Caco-2 (cell line): ENCODE measurements around the gene UNKL. TPM values are rescaled to one million over a fixed set of nuclear protein-coding genes. Genes with fewer than 3 reads are reported as not detected.

Experiments
- BruUV-seq: library from RNA; stranded (reverse); fragments of 400-500 nt; replicated peaks from 2 replicates; lab custom pipeline; 2021; lab: Mats Ljungman, UMichigan
- CTCF ChIA-PET: fragments of 300-600 bp; sonication (Branson Sonifier 250); formaldehyde crosslinking; loops from one replicate; lab custom pipeline; 2022; ENCODE audit warnings: antibody characterized with exemption; lab: Charles Lee
- POLR2A ChIA-PET: fragments of 300-600 bp; sonication (Branson Sonifier 250); formaldehyde crosslinking; loops from one replicate; lab custom pipeline; 2022; ENCODE audit warnings: antibody characterized with exemption; lab: Charles Lee
- DNase-seq, 2 experiments: peaks; one replicate each; pipeline versions ENCODE4 v3.0.0 to v3.0.0-alpha.2; 2020 to 2022
- H3K27me3 ChIP-seq: replicated peaks from 2 replicates; pipeline ENCODE4 v1.6.0; 2011; ENCODE audit warnings: low read length; ENCODE audit not compliant: control insufficient read depth, insufficient read depth
- H3K36me3 ChIP-seq: 2 replicates; pipeline ENCODE4 v1.5.1; 2011; ENCODE audit warnings: low read length; ENCODE audit not compliant: control insufficient read depth, insufficient read depth
- H3K4me1 ChIP-seq: fragments of 250-450 bp; sonication (Bioruptor Pico); 2 replicates; pipeline ENCODE4 v1.5.1; 2020; ENCODE audit warnings: mild to moderate bottlenecking
- H3K4me3 ChIP-seq: 2 replicates; pipeline ENCODE4 v1.5.1; 2011; ENCODE audit warnings: low read depth, mild to moderate bottlenecking, control low read depth, low read length
- H3K9me3 ChIP-seq: fragments of 250-450 bp; sonication (Bioruptor Pico); 2 replicates; pipeline ENCODE4 v1.5.1; 2020; ENCODE audit warnings: mild to moderate bottlenecking, moderate library complexity
- H3K27ac Mint-ChIP-seq: one replicate; pipeline ENCODE4 v1.8.0; 2022; ENCODE audit warnings: mixed read lengths; ENCODE audit not compliant: unreplicated experiment
- H3K27me3 Mint-ChIP-seq: one replicate; pipeline ENCODE4 v1.8.0; 2022; ENCODE audit warnings: mixed read lengths; ENCODE audit not compliant: insufficient read depth, unreplicated experiment
- H3K36me3 Mint-ChIP-seq: one replicate; pipeline ENCODE4 v1.8.0; 2022; ENCODE audit warnings: mild to moderate bottlenecking, mixed read lengths; ENCODE audit not compliant: insufficient read depth, unreplicated experiment
- H3K4me1 Mint-ChIP-seq: one replicate; pipeline ENCODE4 v1.8.0; 2022; ENCODE audit warnings: low read depth, mixed read lengths; ENCODE audit not compliant: unreplicated experiment
- H3K4me3 Mint-ChIP-seq: one replicate; pipeline ENCODE4 v1.8.0; 2022; ENCODE audit warnings: mild to moderate bottlenecking, moderate library complexity, mixed read lengths; ENCODE audit not compliant: unreplicated experiment
- H3K9me3 Mint-ChIP-seq: one replicate; pipeline ENCODE4 v1.8.0; 2022; ENCODE audit warnings: mixed read lengths; ENCODE audit not compliant: unreplicated experiment
- intact Hi-C: fragments of 100-400 bp; cut with micrococcal nuclease; formaldehyde crosslinking; loops from one replicate; pipeline ENCODE4 v1.10.0; 2022; ENCODE audit not compliant: unreplicated experiment
- total RNA-seq: library from RNA; stranded (reverse); gene quantifications from 2 replicates; pipeline ENCODE4 v1.2.3, GENCODE V29; 2022
- TF ChIP-seq, protein P1 (sequence below), 2 experiments: fragments of 200-600 bp in 1 of 2; IDR thresholded peaks; 1 replicate in 1 of 2; 2 replicates in 1 of 2; pipeline versions ENCODE4 v1.5.1 to v1.8.0; 2011 to 2022; ENCODE audit warnings: antibody characterized with exemption in 1 of 2, control low read depth in 1 of 2, inconsistent platforms in 1 of 2, low read depth in 1 of 2, low read length in 1 of 2, mild to moderate bottlenecking in 1 of 2, moderate library complexity in 1 of 2; ENCODE audit not compliant: insufficient read depth in 1 of 2, severe bottlenecking in 1 of 2, unreplicated experiment in 1 of 2

The UNKL gene
- total RNA-seq, 1 experiment from 2014 or later: 31.2 TPM

DNA sequence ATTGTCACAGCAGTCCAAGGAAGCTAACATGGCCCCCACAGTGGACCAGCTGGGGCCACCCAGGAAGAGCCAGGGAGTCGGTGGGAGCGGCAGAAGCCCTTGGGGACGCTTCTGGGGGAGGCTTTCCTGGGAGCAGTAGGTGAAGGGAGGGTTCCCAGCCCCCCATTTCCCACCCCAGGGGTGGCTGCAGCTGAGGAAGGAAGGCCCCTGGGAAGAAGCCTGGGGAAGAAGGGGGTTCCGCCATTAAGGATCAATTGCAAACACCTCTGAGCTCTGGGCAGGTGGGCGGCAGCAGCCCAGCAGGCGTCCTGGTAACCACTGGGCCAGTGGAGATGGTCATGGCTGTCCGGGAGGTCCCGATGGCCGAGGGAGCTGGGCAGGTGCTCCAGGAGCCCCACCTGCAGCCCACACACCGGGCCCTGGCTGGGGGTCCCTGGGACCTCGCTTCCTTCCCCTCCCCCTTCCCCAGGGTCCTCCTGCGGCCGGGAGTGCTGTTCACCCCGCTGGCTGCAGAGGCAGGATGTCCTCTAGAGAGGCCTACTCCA lies 15.8 kb upstream of the UNKL start:
- no peak for DNase-seq
- H3K4me1 Mint-ChIP-seq: no peaks in the 10 kb centered on the region
- peaks cover 6% of the 10 kb centered on the region for H3K36me3 Mint-ChIP-seq
- H3K9me3 Mint-ChIP-seq: no peaks in the 10 kb centered on the region
- Histone ChIP-seq H3K36me3 (no peaks in the 10 kb centered on the region), H3K27me3 (no peaks in the 10 kb centered on the region), H3K4me1 (peaks cover 18% of the 10 kb centered on the region), H3K9me3 (no peaks in the 10 kb centered on the region), H3K4me3 (no peak overlapping the region)
- no peaks in the 10 kb centered on the region for H3K27me3 Mint-ChIP-seq
- ChIA-PET CTCF (interaction anchor here (0.5 to 2.0 kb wide), 4 partner anchors 10 to 566 kb away, joined by 3 to 9 read pairs (median 4); partner anchors contain the start of gene UQCC4), POLR2A (interaction anchor here (1.0 to 1.6 kb wide), 2 partner anchors 9 to 22 kb away, joined by 3 to 16 read pairs; partner anchors contain the start of gene UQCC4)
- intact Hi-C loops: loop anchor here (1.0 kb wide), 1 partner anchor 15 kb away; no protein-coding TSS in a partner anchor
- H3K4me3 Mint-ChIP-seq: peak overlapping the region; percentile 52
- TF ChIP-seq, protein P1, sequence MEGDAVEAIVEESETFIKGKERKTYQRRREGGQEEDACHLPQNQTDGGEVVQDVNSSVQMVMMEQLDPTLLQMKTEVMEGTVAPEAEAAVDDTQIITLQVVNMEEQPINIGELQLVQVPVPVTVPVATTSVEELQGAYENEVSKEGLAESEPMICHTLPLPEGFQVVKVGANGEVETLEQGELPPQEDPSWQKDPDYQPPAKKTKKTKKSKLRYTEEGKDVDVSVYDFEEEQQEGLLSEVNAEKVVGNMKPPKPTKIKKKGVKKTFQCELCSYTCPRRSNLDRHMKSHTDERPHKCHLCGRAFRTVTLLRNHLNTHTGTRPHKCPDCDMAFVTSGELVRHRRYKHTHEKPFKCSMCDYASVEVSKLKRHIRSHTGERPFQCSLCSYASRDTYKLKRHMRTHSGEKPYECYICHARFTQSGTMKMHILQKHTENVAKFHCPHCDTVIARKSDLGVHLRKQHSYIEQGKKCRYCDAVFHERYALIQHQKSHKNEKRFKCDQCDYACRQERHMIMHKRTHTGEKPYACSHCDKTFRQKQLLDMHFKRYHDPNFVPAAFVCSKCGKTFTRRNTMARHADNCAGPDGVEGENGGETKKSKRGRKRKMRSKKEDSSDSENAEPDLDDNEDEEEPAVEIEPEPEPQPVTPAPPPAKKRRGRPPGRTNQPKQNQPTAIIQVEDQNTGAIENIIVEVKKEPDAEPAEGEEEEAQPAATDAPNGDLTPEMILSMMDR (IDR thresholded peaks at IDR 0.05; ENCODE audit: insufficient read depth in 1 of 2, low read depth in 1 of 2, low read length in 1 of 2, severe bottlenecking in 1 of 2, unreplicated experiment in 1 of 2): no peak
- no TSS peak for BruUV-seq
- H3K27ac Mint-ChIP-seq: peak overlapping the region; percentile 75

DNA sequence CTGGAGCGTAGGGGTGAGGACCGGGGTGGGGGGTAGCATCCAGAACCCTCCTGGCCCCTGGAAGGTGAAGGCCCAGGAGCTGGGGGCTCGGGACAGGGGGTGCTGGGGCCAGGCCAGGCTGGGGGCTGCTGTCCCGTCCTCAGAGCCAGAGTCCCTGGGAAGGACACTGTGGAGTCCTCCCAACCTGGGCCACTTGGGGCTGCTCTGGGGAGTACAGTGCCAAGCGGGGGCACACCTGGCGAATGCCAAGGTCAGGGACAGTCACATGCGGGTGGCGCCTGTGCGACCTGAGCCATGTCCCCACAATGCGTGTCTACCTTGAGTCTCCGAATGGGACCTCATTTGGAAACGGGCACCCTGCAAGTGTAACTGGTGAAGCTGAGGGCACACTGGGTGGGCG lies 15.1 kb upstream of the UNKL start:
- BruUV-seq: no TSS peak
- ChIA-PET POLR2A (interaction anchor here (1.6 kb wide), 1 partner anchor 9 kb away, joined by 16 read pairs; the partner anchor contains the start of gene UQCC4), CTCF (interaction anchor here (0.6 kb wide), 1 partner anchor 99 kb away, joined by 5 read pairs; no protein-coding TSS in a partner anchor)
- TF ChIP-seq, protein P1 (IDR thresholded peaks at IDR 0.05; ENCODE audit: insufficient read depth in 1 of 2, low read depth in 1 of 2, low read length in 1 of 2, severe bottlenecking in 1 of 2, unreplicated experiment in 1 of 2): no peak
- Mint-ChIP-seq H3K27ac (peak overlapping the region; percentile 75), H3K4me1 (no peaks in the 10 kb centered on the region), H3K36me3 (peaks cover 6% of the 10 kb centered on the region), H3K27me3 (no peaks in the 10 kb centered on the region), H3K4me3 (peak overlapping the region; percentile 22), H3K9me3 (no peaks in the 10 kb centered on the region)
- Histone ChIP-seq H3K4me3 (no peak overlapping the region), H3K27me3 (no peaks in the 10 kb centered on the region), H3K36me3 (no peaks in the 10 kb centered on the region), H3K4me1 (peaks cover 18% of the 10 kb centered on the region), H3K9me3 (no peaks in the 10 kb centered on the region)
- no peak for DNase-seq
- intact Hi-C loops: loop anchor here (1.0 to 10.0 kb wide), 2 partner anchors 14 to 45 kb away; partner anchors contain the start of gene CLCN7

DNA sequence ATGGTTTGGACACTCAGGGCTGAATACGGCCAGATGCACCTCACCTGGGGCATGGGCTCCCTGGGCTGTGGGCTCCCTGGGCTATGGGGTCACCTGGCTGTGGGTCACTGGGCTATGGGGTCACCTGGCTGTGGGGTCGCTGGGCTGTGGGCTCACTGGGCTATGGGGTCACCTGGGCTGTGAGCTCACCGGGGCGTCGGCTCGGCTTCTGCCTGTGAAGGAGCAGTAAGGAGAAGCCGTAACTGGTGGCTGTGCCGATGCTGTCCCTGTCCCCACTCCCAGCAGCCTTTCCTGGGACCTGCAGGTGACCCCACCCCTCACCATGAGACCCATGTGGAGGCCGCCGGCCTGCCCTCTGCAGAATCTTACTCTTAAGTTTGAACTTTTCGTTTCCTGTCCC lies 14.5 kb upstream of the UNKL start:
- no TSS peak for BruUV-seq
- H3K27me3 ChIP-seq: no peaks in the 10 kb centered on the region
- Mint-ChIP-seq H3K27me3 (no peaks in the 10 kb centered on the region), H3K4me3 (no peak overlapping the region), H3K9me3 (no peaks in the 10 kb centered on the region), H3K27ac (peak overlapping the region; percentile 75), H3K4me1 (no peaks in the 10 kb centered on the region), H3K36me3 (peaks cover 6% of the 10 kb centered on the region)
- no peaks in the 10 kb centered on the region for H3K9me3 ChIP-seq
- H3K4me1 ChIP-seq: peaks cover 18% of the 10 kb centered on the region
- H3K36me3 ChIP-seq: no peaks in the 10 kb centered on the region
- DNase-seq: no peak
- intact Hi-C loops: loop anchor here (10.0 kb wide), 1 partner anchor 46 kb away; the partner anchor contains the start of gene CLCN7
- TF ChIP-seq, protein P1 (IDR thresholded peaks at IDR 0.05; ENCODE audit: insufficient read depth in 1 of 2, low read depth in 1 of 2, low read length in 1 of 2, severe bottlenecking in 1 of 2, unreplicated experiment in 1 of 2): no peak
- no peak overlapping the region for H3K4me3 ChIP-seq
- ChIA-PET POLR2A (no interaction called here), CTCF (no interaction called here)
